ENCODE data around the gene MTOR. TPM values are rescaled to one million over a fixed set of nuclear protein-coding genes. Genes with fewer than 3 reads are reported as not detected.
"Not testable (repeated sequence)": the region's sequence is repeated elsewhere in the genome, so short reads cannot be mapped to it uniquely, and the experiment has no call there.

MTOR gene
- total RNA-seq, 1 donor from 2014 or later = 36.1 TPM

- intact Hi-C loops (cut with DNase I) = no loop called here
- ATAC-seq (no peak), DNase-seq (ENCODE audit: low spot score) (no peak)
Observed at GRCh38 chr1:11283151-11283550, 20.8 kb upstream of the MTOR start.

GRCh38 chr1:11281518-11282331 lies 19.4 kb upstream of the MTOR start:
- ATAC-seq (peak; percentile 91), DNase-seq (ENCODE audit: low spot score) (no peak)
- intact Hi-C loops (cut with DNase I) = no loop called here

GRCh38 chr1:11280719-11281376 lies 18.5 kb upstream of the MTOR start:
- intact Hi-C loops (cut with DNase I) = no loop called here
- no peak for ATAC-seq

GRCh38 chr1:11279630-11280029 lies 17.3 kb upstream of the MTOR start:
- intact Hi-C loops (cut with DNase I) = no loop called here
- DNase-seq (ENCODE audit: low spot score) = no peak

More at GRCh38 chr1:11280719-11281376, 18.5 kb upstream of the MTOR start:
- DNase-seq (ENCODE audit: low spot score) = no peak

GRCh38 chr1:11279152-11279551 lies 16.8 kb upstream of the MTOR start:
- DNase-seq (ENCODE audit: low spot score) (no peak), ATAC-seq (no peak)
- intact Hi-C loops (cut with DNase I) = no loop called here

More at GRCh38 chr1:11279630-11280029, 17.3 kb upstream of the MTOR start:
- ATAC-seq = no peak

GRCh38 chr1:11273595-11274234 lies 11.4 kb upstream of the MTOR start:
- DNase-seq (ENCODE audit: low spot score) = no peak
- intact Hi-C loops (cut with DNase I) = no loop called here
- peak; percentile 48 for ATAC-seq

GRCh38 chr1:11272832-11273594 lies 10.7 kb upstream of the MTOR start, which contains the start of gene UBIAD1:
Gene UBIAD1, plus strand, starts transcription at chr1:11273198. Its CDS starts 334 bp downstream, at chr1:11273532.
- intact Hi-C loops (cut with DNase I) = no loop called here
- DNase-seq (ENCODE audit: low spot score) = peak; percentile 92
- ATAC-seq = peak; percentile 95

GRCh38 chr1:11272544-11272831 lies 10.1 kb upstream of the MTOR start:
- ATAC-seq (no peak), DNase-seq (ENCODE audit: low spot score) (no peak)
- intact Hi-C loops (cut with DNase I) = no loop called here

- DNase-seq (ENCODE audit: low spot score); ATAC-seq; intact Hi-C loops (cut with DNase I): not testable (repeated sequence)
Observed at GRCh38 chr1:11267350-11268337, 5.3 kb upstream of the MTOR start.

GRCh38 chr1:11266268-11267074 lies 4.1 kb upstream of the MTOR start:
- ATAC-seq (no peak), DNase-seq (ENCODE audit: low spot score) (no peak)
- intact Hi-C loops (cut with DNase I) = no loop called here

- intact Hi-C loops (cut with DNase I) = loop anchor here (10.0 kb wide), 2 partner anchors 191 to 379 kb away; partner anchors contain the start of gene SRM
- DNase-seq (ENCODE audit: low spot score) (no peak), ATAC-seq (no peak)
Observed at GRCh38 chr1:11256299-11256698, 6.1 kb downstream of the MTOR start.

GRCh38 chr1:11253226-11253625 lies 9.1 kb downstream of the MTOR start:
- DNase-seq (ENCODE audit: low spot score) (no peak), ATAC-seq (no peak)
- intact Hi-C loops (cut with DNase I) = loop anchor here (10.0 kb wide), 2 partner anchors 188 to 382 kb away; partner anchors contain the start of gene SRM

- intact Hi-C loops (cut with DNase I) = loop anchor here (10.0 kb wide), 2 partner anchors 188 to 382 kb away; partner anchors contain the start of gene SRM
- DNase-seq (ENCODE audit: low spot score) (no peak), ATAC-seq (no peak)
Observed at GRCh38 chr1:11252538-11252937, 9.8 kb downstream of the MTOR start.

GRCh38 chr1:11248169-11248568 lies 14.2 kb downstream of the MTOR start:
- intact Hi-C loops (cut with DNase I) = no loop called here
- DNase-seq (ENCODE audit: low spot score) (peak; percentile 25), ATAC-seq (peak; percentile 74)

- intact Hi-C loops (cut with DNase I) = no loop called here
- DNase-seq (ENCODE audit: low spot score) = no peak
Observed at GRCh38 chr1:11245904-11246719, 16.2 kb downstream of the MTOR start.

GRCh38 chr1:11245248-11245647 lies 17.1 kb downstream of the MTOR start:
- DNase-seq (ENCODE audit: low spot score) (no peak), ATAC-seq (no peak)
- intact Hi-C loops (cut with DNase I) = no loop called here

More at GRCh38 chr1:11245904-11246719, 16.2 kb downstream of the MTOR start:
- no peak for ATAC-seq

Data from sciatic nerve (tissue), 2 donors.